GM12801 (cell line): ENCODE data around the gene PROM2.

Source experiments
- CTCF ChIP-seq: IDR thresholded peaks from one replicate; pipeline ENCODE4 v1.5.1; 2011; ENCODE audit warnings: control low read depth; ENCODE audit not compliant: insufficient read length; ENCODE audit errors: extremely low read depth

Gene PROM2

GRCh38 chr2:95294579-95295250 is 20.5 kb downstream of the PROM2 start:
- TF ChIP-seq CTCF, result no peak

- TF ChIP-seq CTCF, result no peak
These were observed 21.1 kb downstream of the PROM2 start for GRCh38 chr2:95295376-95295775.

- no peak for TF ChIP-seq CTCF
These were observed 21.8 kb downstream of the PROM2 start for GRCh38 chr2:95296011-95296410.

- no peak for TF ChIP-seq CTCF
These were observed 22.7 kb downstream of the PROM2 start, which contains the start of gene KCNIP3 for GRCh38 chr2:95296880-95297487. KCNIP3 (plus strand) TSS chr2:95297347; CDS start chr2:95297439, 92 bp downstream.

GRCh38 chr2:95297639-95298395 is 23.6 kb downstream of the PROM2 start:
- TF ChIP-seq CTCF, result no peak

- no peak for TF ChIP-seq CTCF
These were observed 24.4 kb downstream of the PROM2 start for GRCh38 chr2:95298486-95299111.

- TF ChIP-seq CTCF, result no peak
These were observed 25.7 kb downstream of the PROM2 start for GRCh38 chr2:95299961-95300360.
